ENCODE results near the gene TP53. TPM values are rescaled to one million over a fixed set of nuclear protein-coding genes. Genes with fewer than 3 reads are reported as not detected.

The TP53 gene
- total and polyA plus RNA-seq, 2 of the 4 experiments (the other 2 are of a cell fraction), result 31.2 to 48.5 TPM

DNA sequence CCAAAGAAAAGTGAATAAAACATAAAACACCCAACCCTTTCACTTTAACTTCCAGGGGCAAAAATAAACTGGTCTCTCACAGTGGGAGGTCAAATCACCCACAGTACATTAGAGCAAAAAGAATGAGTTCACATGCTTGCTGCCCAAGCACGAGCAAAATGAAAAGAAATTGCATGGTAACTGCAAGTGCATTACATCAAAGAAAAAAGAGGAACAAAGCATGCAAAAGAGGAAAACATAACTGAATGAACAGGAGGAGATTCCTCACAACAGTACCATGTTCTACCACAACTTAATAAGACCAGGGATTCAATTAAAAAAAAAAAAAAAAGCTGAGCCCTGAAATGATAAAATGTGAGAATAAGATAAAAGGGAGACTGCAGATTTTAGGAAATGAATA, 42.5 kb upstream of the TP53 start:
- H3K14ac ChIP-seq (replicated peaks; ENCODE audit: low read depth, low read length), result no peak overlapping the region
- no peak overlapping the region for H4K5ac ChIP-seq (ENCODE audit: low read depth, low read length)
- H3K23ac ChIP-seq (ENCODE audit: low read depth, low read length), result no peak overlapping the region
- H3K9me1 ChIP-seq (ENCODE audit: insufficient read depth, low read length), result no peaks in the 10 kb centered on the region
- H2BK20ac ChIP-seq (ENCODE audit: low read depth, low read length), result no peak overlapping the region
- no TSS peak for BruUV-seq (replicated peaks)
- H3K4me3 ChIP-seq (ENCODE audit: insufficient read depth, low read depth, low read length), result no peak overlapping the region
- H3K4me2 ChIP-seq (ENCODE audit: low read depth, low read length), result no peak overlapping the region
- H3K27me3 ChIP-seq (ENCODE audit: control insufficient read depth, insufficient read depth, low read length), result peaks cover 31% of the 10 kb centered on the region
- no peak for ATAC-seq (ENCODE audit: low read depth)
- H3K9ac ChIP-seq (ENCODE audit: low read depth, low read length), result no peak overlapping the region
- no peak for TF ChIP-seq MAZ (IDR thresholded peaks at IDR 0.05; ENCODE audit: borderline replicate concordance, low read depth, low read length)
- no peak for TF ChIP-seq CHD1 (IDR thresholded peaks at IDR 0.05; ENCODE audit: low read depth, low read length)
- no peak for TF ChIP-seq NFE2L2 (IDR thresholded peaks at IDR 0.05; ENCODE audit: low read depth, low read length)
- no peak for TF ChIP-seq RFX5 (IDR thresholded peaks at IDR 0.05; ENCODE audit: low read depth, low read length)
- TF ChIP-seq MAFK (IDR thresholded peaks at IDR 0.05; ENCODE audit: low read depth, low read length), result no peak
- TF ChIP-seq FOS (IDR thresholded peaks at IDR 0.05; ENCODE audit: low read depth, low read length), result no peak
- TF ChIP-seq, protein P1, sequence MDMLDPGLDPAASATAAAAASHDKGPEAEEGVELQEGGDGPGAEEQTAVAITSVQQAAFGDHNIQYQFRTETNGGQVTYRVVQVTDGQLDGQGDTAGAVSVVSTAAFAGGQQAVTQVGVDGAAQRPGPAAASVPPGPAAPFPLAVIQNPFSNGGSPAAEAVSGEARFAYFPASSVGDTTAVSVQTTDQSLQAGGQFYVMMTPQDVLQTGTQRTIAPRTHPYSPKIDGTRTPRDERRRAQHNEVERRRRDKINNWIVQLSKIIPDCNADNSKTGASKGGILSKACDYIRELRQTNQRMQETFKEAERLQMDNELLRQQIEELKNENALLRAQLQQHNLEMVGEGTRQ (IDR thresholded peaks at IDR 0.05; ENCODE audit: low read depth, low read length), result no peak
- no peak for TF ChIP-seq RAD21 (IDR thresholded peaks at IDR 0.05; ENCODE audit: low read length)
- TF ChIP-seq SMC3 (IDR thresholded peaks at IDR 0.05; ENCODE audit: low read depth, low read length), result no peak
- no peak for TF ChIP-seq CEBPB (IDR thresholded peaks at IDR 0.05; ENCODE audit: low read depth, low read length)
- TF ChIP-seq, protein P2, sequence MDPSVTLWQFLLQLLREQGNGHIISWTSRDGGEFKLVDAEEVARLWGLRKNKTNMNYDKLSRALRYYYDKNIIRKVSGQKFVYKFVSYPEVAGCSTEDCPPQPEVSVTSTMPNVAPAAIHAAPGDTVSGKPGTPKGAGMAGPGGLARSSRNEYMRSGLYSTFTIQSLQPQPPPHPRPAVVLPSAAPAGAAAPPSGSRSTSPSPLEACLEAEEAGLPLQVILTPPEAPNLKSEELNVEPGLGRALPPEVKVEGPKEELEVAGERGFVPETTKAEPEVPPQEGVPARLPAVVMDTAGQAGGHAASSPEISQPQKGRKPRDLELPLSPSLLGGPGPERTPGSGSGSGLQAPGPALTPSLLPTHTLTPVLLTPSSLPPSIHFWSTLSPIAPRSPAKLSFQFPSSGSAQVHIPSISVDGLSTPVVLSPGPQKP (IDR thresholded peaks at IDR 0.05; ENCODE audit: borderline replicate concordance, low read depth, low read length), result no peak
- TF ChIP-seq POLR2A (IDR thresholded peaks at IDR 0.05; ENCODE audit: low read depth, low read length), result no peak
- in situ Hi-C loops (cut with MboI; ENCODE audit: low sequenced_read_pairs) (loop anchor here (25.0 kb wide), 1 partner anchor 257 kb away; no protein-coding TSS in a partner anchor), dilution Hi-C loops (cut with HindIII; ENCODE audit: low sequenced_read_pairs, unreplicated experiment) (no loop called here), intact Hi-C loops (cut with micrococcal nuclease) (no loop called here)
- H2AK5ac ChIP-seq (ENCODE audit: low read depth, low read length), result no peak overlapping the region
- ChIA-PET CTCF (interaction anchor here (0.6 to 1.1 kb wide), 2 partner anchors 257 to 311 kb away, joined by 3 to 4 read pairs; no protein-coding TSS in a partner anchor), POLR2A (ENCODE audit: unreplicated experiment) (no interaction called here)
- H2BK120ac ChIP-seq (ENCODE audit: low read depth, low read length), result no peak overlapping the region
- no peak overlapping the region for H2AFZ ChIP-seq (replicated peaks; ENCODE audit: low read length, poor library complexity)
- H4K8ac ChIP-seq (ENCODE audit: low read depth in 2 of 2, low read length in 2 of 2), result no peak overlapping the region
- no peak overlapping the region for H4K91ac ChIP-seq (ENCODE audit: insufficient read depth, low read depth, low read length)
- H2BK15ac ChIP-seq (ENCODE audit: low read depth, low read length), result no peak overlapping the region
- no peaks in the 10 kb centered on the region for H3K9me3 ChIP-seq (ENCODE audit: control insufficient read depth, insufficient read depth, low read length)
- no peak overlapping the region for H3K56ac ChIP-seq (ENCODE audit: extremely low read depth, insufficient read depth, low read length)
- no peak overlapping the region for H2AK9ac ChIP-seq (replicated peaks; ENCODE audit: low read depth, low read length, poor library complexity)
- WGBS, 2 experiments (ENCODE audit: extremely low coverage in 2 of 2, insufficient read length in 1 of 2), result no CpG with 5 or more reads among the region's 1 CpG
- DNase-seq, result no peak
- H2BK5ac ChIP-seq (ENCODE audit: low read depth, low read length, poor library complexity, severe bottlenecking), result no peak overlapping the region
- H3K18ac ChIP-seq (ENCODE audit: low read depth, low read length), result no peak overlapping the region
- no peaks in the 10 kb centered on the region for H4K20me1 ChIP-seq (ENCODE audit: insufficient read depth, low read length)
- H3K4me1 ChIP-seq (ENCODE audit: control insufficient read depth, insufficient read depth, low read length), result no peaks in the 10 kb centered on the region
- H3K79me1 ChIP-seq (ENCODE audit: low read depth in 1 of 2, low read length in 2 of 2), result no peaks in the 10 kb centered on the region
- H3K27ac ChIP-seq (ENCODE audit: insufficient read depth, low read length), result no peak overlapping the region
- no peak overlapping the region for H3K4ac ChIP-seq (ENCODE audit: low read depth, low read length)
- no peaks in the 10 kb centered on the region for H3K36me3 ChIP-seq (ENCODE audit: control insufficient read depth, insufficient read depth, low read length)
